HEK293 (cell line): Measurements from ENCODE around the gene MOCS3.

Source experiments
- IKZF3 ChIP-seq: fragments of 450-650 bp; IDR thresholded peaks from 2 replicates; pipeline ENCODE4 v1.5.0; 2018; ENCODE audit warnings: missing biosample characterization, mild to moderate bottlenecking, missing genetic modification characterization, moderate library complexity
- KLF1 ChIP-seq: fragments of 450-650 bp; formaldehyde crosslinking; IDR thresholded peaks from 2 replicates; pipeline ENCODE4 v1.5.1; 2016; ENCODE audit warnings: missing biosample characterization, missing genetic modification characterization
- PATZ1 ChIP-seq: fragments of 450-650 bp; formaldehyde crosslinking; IDR thresholded peaks from 2 replicates; pipeline ENCODE4 v1.5.1; 2016; ENCODE audit warnings: missing biosample characterization, missing genetic modification characterization
- SP3 ChIP-seq: fragments of 450-650 bp; formaldehyde crosslinking; IDR thresholded peaks from 2 replicates; pipeline ENCODE4 v1.5.1; 2016; ENCODE audit warnings: missing biosample characterization, missing genetic modification characterization
- YY2 ChIP-seq: fragments of 450-650 bp; formaldehyde crosslinking; IDR thresholded peaks from 2 replicates; pipeline ENCODE4 v1.5.1; 2016; ENCODE audit warnings: missing biosample characterization, missing genetic modification characterization
- ZBTB21 ChIP-seq: fragments of 450-650 bp; formaldehyde crosslinking; IDR thresholded peaks from 2 replicates; pipeline ENCODE4 v1.5.1; 2017; ENCODE audit warnings: missing biosample characterization, missing genetic modification characterization
- ZBTB7A ChIP-seq: fragments of 450-650 bp; formaldehyde crosslinking; IDR thresholded peaks from 2 replicates; pipeline ENCODE4 v1.5.1; 2016; ENCODE audit warnings: low read depth, missing biosample characterization, missing genetic modification characterization
- ZNF112 ChIP-seq: fragments of 450-650 bp; formaldehyde crosslinking; IDR thresholded peaks from 2 replicates; pipeline ENCODE4 v1.5.0; 2017; ENCODE audit warnings: missing biosample characterization, missing genetic modification characterization
- ZNF148 ChIP-seq: fragments of 450-650 bp; formaldehyde crosslinking; IDR thresholded peaks from 2 replicates; pipeline ENCODE4 v1.5.0; 2017; ENCODE audit warnings: missing biosample characterization, missing genetic modification characterization, borderline replicate concordance
- ZNF549 ChIP-seq: fragments of 450-650 bp; IDR thresholded peaks from 2 replicates; pipeline ENCODE4 v1.5.1; 2018; ENCODE audit warnings: missing biosample characterization, missing genetic modification characterization, mild to moderate bottlenecking, inconsistent platforms, moderate library complexity
- ZNF561 ChIP-seq: fragments of 450-650 bp; IDR thresholded peaks from 2 replicates; pipeline ENCODE4 v1.5.1; 2018; ENCODE audit warnings: missing biosample characterization, missing genetic modification characterization, borderline replicate concordance
- ZNF596 ChIP-seq: fragments of 450-650 bp; IDR thresholded peaks from 2 replicates; pipeline ENCODE4 v1.5.0; 2018; ENCODE audit warnings: missing biosample characterization, mild to moderate bottlenecking, missing genetic modification characterization, moderate library complexity
- ZNF623 ChIP-seq: fragments of 450-650 bp; formaldehyde crosslinking; IDR thresholded peaks from 2 replicates; pipeline ENCODE4 v1.5.1; 2016; ENCODE audit warnings: missing biosample characterization, missing genetic modification characterization
- ZNF76 ChIP-seq: fragments of 450-650 bp; formaldehyde crosslinking; IDR thresholded peaks from 2 replicates; pipeline ENCODE4; 2016; ENCODE audit warnings: low read depth, missing biosample characterization, missing genetic modification characterization, borderline replicate concordance
- ZSCAN30 ChIP-seq: fragments of 450-650 bp; IDR thresholded peaks from 2 replicates; pipeline ENCODE4 v1.5.1; 2018; ENCODE audit warnings: missing biosample characterization, mild to moderate bottlenecking, missing genetic modification characterization, moderate library complexity
- TF ChIP-seq, protein P1 (sequence below): fragments of 450-650 bp; formaldehyde crosslinking; IDR thresholded peaks from 2 replicates; pipeline ENCODE4 v1.5.1; 2017; ENCODE audit warnings: missing biosample characterization, missing genetic modification characterization
- TF ChIP-seq, protein P2 (sequence below): fragments of 450-650 bp; formaldehyde crosslinking; IDR thresholded peaks from 2 replicates; pipeline ENCODE4 v1.5.1; 2016; ENCODE audit warnings: missing biosample characterization, missing genetic modification characterization, low read depth
- TF ChIP-seq, protein P3 (sequence below): fragments of 450-650 bp; formaldehyde crosslinking; conservative IDR thresholded peaks from 2 replicates; pipeline ENCODE4 v1.5.1; 2016; ENCODE audit warnings: low read depth, missing biosample characterization, missing genetic modification characterization
- TF ChIP-seq, protein P4 (sequence below): fragments of 450-650 bp; formaldehyde crosslinking; IDR thresholded peaks from 2 replicates; pipeline ENCODE4 v1.5.1; 2016; ENCODE audit warnings: missing biosample characterization, missing genetic modification characterization
- TF ChIP-seq, protein P5 (sequence below): fragments of 450-650 bp; formaldehyde crosslinking; optimal IDR thresholded peaks from 2 replicates; pipeline ENCODE3; 2016; ENCODE audit warnings: missing biosample characterization, mild to moderate bottlenecking, missing genetic modification characterization

MOCS3 gene

GRCh38 chr20:50931306-50932015 lies 27.2 kb upstream of the MOCS3 start, which contains the start of gene ADNP (continued):
- TF ChIP-seq YY2 (tag by site-specific recombination) (peak; percentile 67; the same call in 1 of the 2 replicates), KLF1 (tag by site-specific recombination) (0 out of 2 replicates have a peak, but pooled peaks have one; percentile 17), ZNF549 (tag by site-specific recombination) (no peak), ZNF623 (no peak), PATZ1 (tag by site-specific recombination) (peak; percentile 98), ZNF76 (tag by site-specific recombination) (0 out of 2 replicates have a peak, but pooled peaks have one; percentile 39), ZNF596 (tag by site-specific recombination) (peak; percentile 40; the same call in 1 of the 2 replicates), ZNF148 (tag by site-specific recombination) (no peak), ZNF112 (tag by site-specific recombination) (no peak), ZSCAN30 (tag by site-specific recombination) (peak; percentile 91), IKZF3 (tag by site-specific recombination) (peak; percentile 38; the same call in 1 of the 2 replicates), ZNF561 (peak; percentile 70; the same call in 1 of the 2 replicates), SP3 (tag by site-specific recombination) (peak; percentile 34; the same call in 1 of the 2 replicates), ZBTB21 (tag by site-specific recombination) (peak; percentile 42; the same call in 1 of the 2 replicates), ZBTB7A (tag by site-specific recombination) (no peak)
- TF ChIP-seq, protein P1, sequence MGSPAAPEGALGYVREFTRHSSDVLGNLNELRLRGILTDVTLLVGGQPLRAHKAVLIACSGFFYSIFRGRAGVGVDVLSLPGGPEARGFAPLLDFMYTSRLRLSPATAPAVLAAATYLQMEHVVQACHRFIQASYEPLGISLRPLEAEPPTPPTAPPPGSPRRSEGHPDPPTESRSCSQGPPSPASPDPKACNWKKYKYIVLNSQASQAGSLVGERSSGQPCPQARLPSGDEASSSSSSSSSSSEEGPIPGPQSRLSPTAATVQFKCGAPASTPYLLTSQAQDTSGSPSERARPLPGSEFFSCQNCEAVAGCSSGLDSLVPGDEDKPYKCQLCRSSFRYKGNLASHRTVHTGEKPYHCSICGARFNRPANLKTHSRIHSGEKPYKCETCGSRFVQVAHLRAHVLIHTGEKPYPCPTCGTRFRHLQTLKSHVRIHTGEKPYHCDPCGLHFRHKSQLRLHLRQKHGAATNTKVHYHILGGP, result no peak
- TF ChIP-seq, protein P2, sequence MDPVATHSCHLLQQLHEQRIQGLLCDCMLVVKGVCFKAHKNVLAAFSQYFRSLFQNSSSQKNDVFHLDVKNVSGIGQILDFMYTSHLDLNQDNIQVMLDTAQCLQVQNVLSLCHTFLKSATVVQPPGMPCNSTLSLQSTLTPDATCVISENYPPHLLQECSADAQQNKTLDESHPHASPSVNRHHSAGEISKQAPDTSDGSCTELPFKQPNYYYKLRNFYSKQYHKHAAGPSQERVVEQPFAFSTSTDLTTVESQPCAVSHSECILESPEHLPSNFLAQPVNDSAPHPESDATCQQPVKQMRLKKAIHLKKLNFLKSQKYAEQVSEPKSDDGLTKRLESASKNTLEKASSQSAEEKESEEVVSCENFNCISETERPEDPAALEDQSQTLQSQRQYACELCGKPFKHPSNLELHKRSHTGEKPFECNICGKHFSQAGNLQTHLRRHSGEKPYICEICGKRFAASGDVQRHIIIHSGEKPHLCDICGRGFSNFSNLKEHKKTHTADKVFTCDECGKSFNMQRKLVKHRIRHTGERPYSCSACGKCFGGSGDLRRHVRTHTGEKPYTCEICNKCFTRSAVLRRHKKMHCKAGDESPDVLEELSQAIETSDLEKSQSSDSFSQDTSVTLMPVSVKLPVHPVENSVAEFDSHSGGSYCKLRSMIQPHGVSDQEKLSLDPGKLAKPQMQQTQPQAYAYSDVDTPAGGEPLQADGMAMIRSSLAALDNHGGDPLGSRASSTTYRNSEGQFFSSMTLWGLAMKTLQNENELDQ (tag by site-specific recombination), result no peak
- TF ChIP-seq, protein P3, sequence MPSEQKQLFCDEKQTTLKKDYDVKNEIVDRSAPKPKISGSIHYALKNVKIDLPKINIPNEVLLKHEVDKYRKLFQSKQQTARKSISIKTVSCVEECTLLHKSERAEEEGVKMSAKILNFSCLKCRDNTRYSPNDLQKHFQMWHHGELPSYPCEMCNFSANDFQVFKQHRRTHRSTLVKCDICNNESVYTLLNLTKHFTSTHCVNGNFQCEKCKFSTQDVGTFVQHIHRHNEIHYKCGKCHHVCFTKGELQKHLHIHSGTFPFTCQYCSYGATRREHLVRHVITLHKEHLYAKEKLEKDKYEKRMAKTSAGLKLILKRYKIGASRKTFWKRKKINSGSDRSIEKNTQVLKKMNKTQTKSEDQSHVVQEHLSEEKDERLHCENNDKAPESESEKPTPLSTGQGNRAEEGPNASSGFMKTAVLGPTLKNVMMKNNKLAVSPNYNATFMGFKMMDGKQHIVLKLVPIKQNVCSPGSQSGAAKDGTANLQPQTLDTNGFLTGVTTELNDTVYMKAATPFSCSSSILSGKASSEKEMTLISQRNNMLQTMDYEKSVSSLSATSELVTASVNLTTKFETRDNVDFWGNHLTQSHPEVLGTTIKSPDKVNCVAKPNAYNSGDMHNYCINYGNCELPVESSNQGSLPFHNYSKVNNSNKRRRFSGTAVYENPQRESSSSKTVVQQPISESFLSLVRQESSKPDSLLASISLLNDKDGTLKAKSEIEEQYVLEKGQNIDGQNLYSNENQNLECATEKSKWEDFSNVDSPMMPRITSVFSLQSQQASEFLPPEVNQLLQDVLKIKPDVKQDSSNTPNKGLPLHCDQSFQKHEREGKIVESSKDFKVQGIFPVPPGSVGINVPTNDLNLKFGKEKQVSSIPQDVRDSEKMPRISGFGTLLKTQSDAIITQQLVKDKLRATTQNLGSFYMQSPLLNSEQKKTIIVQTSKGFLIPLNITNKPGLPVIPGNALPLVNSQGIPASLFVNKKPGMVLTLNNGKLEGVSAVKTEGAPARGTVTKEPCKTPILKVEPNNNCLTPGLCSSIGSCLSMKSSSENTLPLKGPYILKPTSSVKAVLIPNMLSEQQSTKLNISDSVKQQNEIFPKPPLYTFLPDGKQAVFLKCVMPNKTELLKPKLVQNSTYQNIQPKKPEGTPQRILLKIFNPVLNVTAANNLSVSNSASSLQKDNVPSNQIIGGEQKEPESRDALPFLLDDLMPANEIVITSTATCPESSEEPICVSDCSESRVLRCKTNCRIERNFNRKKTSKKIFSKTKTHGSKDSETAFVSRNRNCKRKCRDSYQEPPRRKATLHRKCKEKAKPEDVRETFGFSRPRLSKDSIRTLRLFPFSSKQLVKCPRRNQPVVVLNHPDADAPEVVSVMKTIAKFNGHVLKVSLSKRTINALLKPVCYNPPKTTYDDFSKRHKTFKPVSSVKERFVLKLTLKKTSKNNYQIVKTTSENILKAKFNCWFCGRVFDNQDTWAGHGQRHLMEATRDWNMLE (tag by site-specific recombination), result peak; percentile 34; the same call in 1 of the 2 replicates
- TF ChIP-seq, protein P4, sequence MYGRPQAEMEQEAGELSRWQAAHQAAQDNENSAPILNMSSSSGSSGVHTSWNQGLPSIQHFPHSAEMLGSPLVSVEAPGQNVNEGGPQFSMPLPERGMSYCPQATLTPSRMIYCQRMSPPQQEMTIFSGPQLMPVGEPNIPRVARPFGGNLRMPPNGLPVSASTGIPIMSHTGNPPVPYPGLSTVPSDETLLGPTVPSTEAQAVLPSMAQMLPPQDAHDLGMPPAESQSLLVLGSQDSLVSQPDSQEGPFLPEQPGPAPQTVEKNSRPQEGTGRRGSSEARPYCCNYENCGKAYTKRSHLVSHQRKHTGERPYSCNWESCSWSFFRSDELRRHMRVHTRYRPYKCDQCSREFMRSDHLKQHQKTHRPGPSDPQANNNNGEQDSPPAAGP (tag by site-specific recombination), result 0 out of 2 replicates have a peak, but pooled peaks have one; percentile 54
- TF ChIP-seq, protein P5, sequence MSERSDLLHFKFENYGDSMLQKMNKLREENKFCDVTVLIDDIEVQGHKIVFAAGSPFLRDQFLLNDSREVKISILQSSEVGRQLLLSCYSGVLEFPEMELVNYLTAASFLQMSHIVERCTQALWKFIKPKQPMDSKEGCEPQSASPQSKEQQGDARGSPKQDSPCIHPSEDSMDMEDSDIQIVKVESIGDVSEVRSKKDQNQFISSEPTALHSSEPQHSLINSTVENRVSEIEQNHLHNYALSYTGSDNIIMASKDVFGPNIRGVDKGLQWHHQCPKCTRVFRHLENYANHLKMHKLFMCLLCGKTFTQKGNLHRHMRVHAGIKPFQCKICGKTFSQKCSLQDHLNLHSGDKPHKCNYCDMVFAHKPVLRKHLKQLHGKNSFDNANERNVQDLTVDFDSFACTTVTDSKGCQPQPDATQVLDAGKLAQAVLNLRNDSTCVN, result peak; percentile 57
